ENCODE measurements around the gene DOP1B. TPM values are rescaled to one million over a fixed set of nuclear protein-coding genes. Genes with fewer than 3 reads are reported as not detected.
"Not testable (repeated sequence)": the region's sequence is repeated elsewhere in the genome, so short reads cannot be mapped to it uniquely, and the experiment has no call there.

The DOP1B gene
- total RNA-seq, 1 donor from 2014 or later: 31.0 TPM

GRCh38 chr21:36174780-36175179 lies 18.2 kb downstream of the DOP1B start:
- DNase-seq (ENCODE audit: low spot score): no peak

- DNase-seq (ENCODE audit: low spot score): no peak
Observed at GRCh38 chr21:36175771-36176565, 19.3 kb downstream of the DOP1B start.

- DNase-seq (ENCODE audit: low spot score): no peak
Observed at GRCh38 chr21:36178349-36178748, 21.7 kb downstream of the DOP1B start.

GRCh38 chr21:36179145-36179544 lies 22.5 kb downstream of the DOP1B start:
- DNase-seq (ENCODE audit: low spot score): no peak

- no peak for DNase-seq (ENCODE audit: low spot score)
Observed at GRCh38 chr21:36180963-36181362, 24.3 kb downstream of the DOP1B start.

GRCh38 chr21:36183144-36183795 lies 26.6 kb downstream of the DOP1B start:
- no peak for DNase-seq (ENCODE audit: low spot score)

GRCh38 chr21:36184545-36184944 lies 27.9 kb downstream of the DOP1B start:
- DNase-seq (ENCODE audit: low spot score): no peak

GRCh38 chr21:36185523-36185922 lies 28.9 kb downstream of the DOP1B start:
- no peak for DNase-seq (ENCODE audit: low spot score)

GRCh38 chr21:36186081-36186480 lies 29.5 kb downstream of the DOP1B start:
- DNase-seq (ENCODE audit: low spot score): no peak

- DNase-seq (ENCODE audit: low spot score): no peak
Observed at GRCh38 chr21:36186506-36187399, 30.1 kb downstream of the DOP1B start.

- no peak for DNase-seq (ENCODE audit: low spot score)
Observed at GRCh38 chr21:36188081-36188681, 31.6 kb downstream of the DOP1B start.

GRCh38 chr21:36188937-36189336 lies 32.3 kb downstream of the DOP1B start:
- no peak for DNase-seq (ENCODE audit: low spot score)

GRCh38 chr21:36190736-36191135 lies 34.1 kb downstream of the DOP1B start:
- DNase-seq (ENCODE audit: low spot score): no peak

GRCh38 chr21:36193200-36193599 lies 36.6 kb downstream of the DOP1B start:
- no peak for DNase-seq (ENCODE audit: low spot score)

- no peak for DNase-seq (ENCODE audit: low spot score)
Observed at GRCh38 chr21:36194024-36194423, 37.4 kb downstream of the DOP1B start.

GRCh38 chr21:36195613-36196012 lies 39.0 kb downstream of the DOP1B start:
- DNase-seq (ENCODE audit: low spot score): no peak

GRCh38 chr21:36199021-36199420 lies 42.4 kb downstream of the DOP1B start:
- DNase-seq (ENCODE audit: low spot score): no peak

GRCh38 chr21:36199575-36199974 lies 43.0 kb downstream of the DOP1B start:
- not testable (repeated sequence) for DNase-seq (ENCODE audit: low spot score)

GRCh38 chr21:36200081-36200561 lies 43.5 kb downstream of the DOP1B start:
- no peak for DNase-seq (ENCODE audit: low spot score)

GRCh38 chr21:36202726-36203602 lies 46.3 kb downstream of the DOP1B start:
- no peak for DNase-seq (ENCODE audit: low spot score)

GRCh38 chr21:36203603-36203889 lies 46.9 kb downstream of the DOP1B start:
- DNase-seq (ENCODE audit: low spot score): peak; percentile 51
